NCI-H82 treated with DMSO at 0.1 percent for 48 hours (cell line): ENCODE measurements around the gene ADIPOQ.
A peak's percentile ranks its signal among the peaks of the same experiment; 100 is the strongest.
"Not testable (repeated sequence)": the region's sequence is repeated elsewhere in the genome, so short reads cannot be mapped to it uniquely, and the experiment has no call there.

Experiments
- DNase-seq: peaks from one replicate; lab custom pipeline; 2025; ENCODE audit not compliant: unreplicated experiment; lab: John Stamatoyannopoulos, UW

ADIPOQ gene

GRCh38 chr3:186842426-186843038 is at the start of gene ADIPOQ:
Gene ADIPOQ (plus strand): TSS chr3:186842710. CDS start chr3:186853059, 10,349 bp downstream.
- DNase-seq: no peak

- no peak for DNase-seq
These were observed 44.2 kb upstream of the ADIPOQ start for GRCh38 chr3:186798239-186798874.

GRCh38 chr3:186800285-186800684 is 42.2 kb upstream of the ADIPOQ start:
- no peak for DNase-seq

GRCh38 chr3:186802701-186803100 is 39.8 kb upstream of the ADIPOQ start:
- no peak for DNase-seq

- DNase-seq: not testable (repeated sequence)
These were observed 39.1 kb upstream of the ADIPOQ start for GRCh38 chr3:186803447-186803846.

- peak; percentile 68 for DNase-seq
These were observed 36.1 kb upstream of the ADIPOQ start, which contains the start of gene RFC4 for GRCh38 chr3:186806089-186807055. Gene RFC4 (minus strand): TSS chr3:186806482. CDS start chr3:186804713, 1,769 bp downstream.

- DNase-seq: peak; percentile 71
These were observed 35.3 kb upstream of the ADIPOQ start for GRCh38 chr3:186807231-186807630.

GRCh38 chr3:186810336-186810996 is 32.0 kb upstream of the ADIPOQ start:
- DNase-seq: no peak

- DNase-seq: not testable (repeated sequence)
These were observed 31.2 kb upstream of the ADIPOQ start for GRCh38 chr3:186811313-186811712.

- no peak for DNase-seq
These were observed 28.4 kb upstream of the ADIPOQ start for GRCh38 chr3:186814100-186814499.

GRCh38 chr3:186815435-186815834 is 27.1 kb upstream of the ADIPOQ start:
- no peak for DNase-seq

- no peak for DNase-seq
These were observed 24.0 kb upstream of the ADIPOQ start for GRCh38 chr3:186818516-186818915.

GRCh38 chr3:186818956-186819355 is 23.6 kb upstream of the ADIPOQ start:
- DNase-seq: no peak

GRCh38 chr3:186821429-186822387 is 20.8 kb upstream of the ADIPOQ start:
- DNase-seq: no peak

GRCh38 chr3:186822388-186822759 is 20.1 kb upstream of the ADIPOQ start:
- DNase-seq: not testable (repeated sequence)

GRCh38 chr3:186823386-186823785 is 19.1 kb upstream of the ADIPOQ start:
- no peak for DNase-seq

GRCh38 chr3:186824430-186825139 is 17.9 kb upstream of the ADIPOQ start:
- DNase-seq: no peak

GRCh38 chr3:186825294-186825821 is 17.2 kb upstream of the ADIPOQ start:
- DNase-seq: no peak

GRCh38 chr3:186825872-186826409 is 16.6 kb upstream of the ADIPOQ start:
- DNase-seq: no peak
